Fibroblast of upper back skin (primary cell): ENCODE data around the gene LAMA1.
A peak's percentile ranks its signal among the peaks of the same experiment; 100 is the strongest.
"Not testable (repeated sequence)": the region's sequence is repeated elsewhere in the genome, so short reads cannot be mapped to it uniquely, and the experiment has no call there.

Experiments used
- DNase-seq: peaks from one replicate; pipeline ENCODE4 v3.0.0-alpha.2; 2013

LAMA1 gene

GRCh38 chr18:6941996-6942395, 175.6 kb downstream of the LAMA1 start:
- DNase-seq = no peak

GRCh38 chr18:6940451-6940850, 177.1 kb downstream of the LAMA1 start:
- DNase-seq = no peak

GRCh38 chr18:6939972-6940371, 177.6 kb downstream of the LAMA1 start:
- DNase-seq = no peak

GRCh38 chr18:6938403-6938802, 179.2 kb downstream of the LAMA1 start:
- DNase-seq = not testable (repeated sequence)

- DNase-seq = no peak
Observed at GRCh38 chr18:6938003-6938402, 179.6 kb downstream of the LAMA1 start.

GRCh38 chr18:6934859-6935258, 182.7 kb downstream of the LAMA1 start:
- no peak for DNase-seq

- no peak for DNase-seq
Observed at GRCh38 chr18:6929370-6930102, 188.1 kb downstream of the LAMA1 start.

GRCh38 chr18:6928359-6928758, 189.2 kb downstream of the LAMA1 start:
- no peak for DNase-seq

GRCh38 chr18:6927153-6927552, 190.4 kb downstream of the LAMA1 start:
- DNase-seq = no peak

- DNase-seq = no peak
Observed at GRCh38 chr18:6923220-6923619, 194.4 kb downstream of the LAMA1 start.

- DNase-seq = no peak
Observed at GRCh38 chr18:6921571-6921970, 196.0 kb downstream of the LAMA1 start.

GRCh38 chr18:6920099-6920955, 197.3 kb downstream of the LAMA1 start:
- peak; percentile 73 for DNase-seq

- DNase-seq = no peak
Observed at GRCh38 chr18:6917072-6917471, 200.5 kb downstream of the LAMA1 start.

GRCh38 chr18:6901286-6901926, 216.2 kb downstream of the LAMA1 start:
- DNase-seq = no peak

GRCh38 chr18:6891788-6892187, 225.8 kb downstream of the LAMA1 start:
- no peak for DNase-seq
